BE2C (cell line): ENCODE data around the gene MAP3K7.

Experiments used
- DNase-seq: peaks from one replicate; pipeline ENCODE4 v3.0.0-alpha.2; 2020
- H3K27me3 ChIP-seq: fragments of 250-450 bp; sonication (Bioruptor Pico); 2 replicates; pipeline ENCODE4 v1.5.1; 2020; ENCODE audit warnings: mild to moderate bottlenecking
- H3K36me3 ChIP-seq: fragments of 250-450 bp; sonication (Bioruptor Pico); 2 replicates; pipeline ENCODE4 v1.5.1; 2020; ENCODE audit warnings: mild to moderate bottlenecking
- H3K4me1 ChIP-seq: fragments of 250-450 bp; sonication (Bioruptor Pico); 2 replicates; pipeline ENCODE4 v1.5.1; 2020
- H3K4me3 ChIP-seq: 2 replicates; pipeline ENCODE4 v1.5.1; 2011; ENCODE audit warnings: low read depth, low read length
- H3K9me3 ChIP-seq: fragments of 250-450 bp; sonication (Bioruptor Pico); 2 replicates; pipeline ENCODE4 v1.5.1; 2020
- CTCF ChIP-seq: IDR thresholded peaks from 2 replicates; pipeline ENCODE4 v1.5.1; 2012; ENCODE audit warnings: mild to moderate bottlenecking, low read depth, low read length

The MAP3K7 gene

DNA sequence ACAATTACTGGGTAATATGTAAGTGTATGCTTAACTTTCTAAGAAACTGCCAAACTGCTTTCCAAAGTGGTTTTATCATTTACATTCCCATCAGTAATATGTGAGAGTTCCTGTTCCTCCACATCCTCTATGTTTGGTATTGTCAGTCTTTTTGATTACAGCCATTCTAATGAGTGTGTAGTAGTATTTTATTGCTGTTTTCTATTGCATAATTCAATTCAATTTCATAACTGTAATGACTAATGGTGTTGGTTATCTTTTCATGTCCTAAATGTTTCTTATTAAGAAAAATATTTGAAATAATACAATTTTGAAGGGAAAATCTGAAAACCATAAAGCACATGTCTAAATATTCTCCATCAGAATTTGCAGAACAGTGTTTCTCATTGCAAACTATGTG lies 119.3 kb downstream of the MAP3K7 start:
- Histone ChIP-seq H3K27me3 (no peaks in the 10 kb centered on the region), H3K9me3 (no peaks in the 10 kb centered on the region), H3K4me3 (no peak overlapping the region), H3K4me1 (no peaks in the 10 kb centered on the region), H3K36me3 (no peaks in the 10 kb centered on the region)
- TF ChIP-seq CTCF = no peak
- no peak for DNase-seq

GRCh38 chr6:90466154-90466940 lies 120.5 kb downstream of the MAP3K7 start:
- no peaks in the 10 kb centered on the region for H3K4me1 ChIP-seq
- no peaks in the 10 kb centered on the region for H3K27me3 ChIP-seq
- no peak overlapping the region for H3K4me3 ChIP-seq
- H3K9me3 ChIP-seq = no peaks in the 10 kb centered on the region
- DNase-seq = no peak
- H3K36me3 ChIP-seq = no peaks in the 10 kb centered on the region
- TF ChIP-seq CTCF = no peak

GRCh38 chr6:90465686-90466085 lies 121.2 kb downstream of the MAP3K7 start:
- no peaks in the 10 kb centered on the region for H3K27me3 ChIP-seq
- DNase-seq = no peak
- H3K9me3 ChIP-seq = no peaks in the 10 kb centered on the region
- TF ChIP-seq CTCF = no peak
- no peaks in the 10 kb centered on the region for H3K4me1 ChIP-seq
- H3K36me3 ChIP-seq = no peaks in the 10 kb centered on the region
- H3K4me3 ChIP-seq = no peak overlapping the region

DNA sequence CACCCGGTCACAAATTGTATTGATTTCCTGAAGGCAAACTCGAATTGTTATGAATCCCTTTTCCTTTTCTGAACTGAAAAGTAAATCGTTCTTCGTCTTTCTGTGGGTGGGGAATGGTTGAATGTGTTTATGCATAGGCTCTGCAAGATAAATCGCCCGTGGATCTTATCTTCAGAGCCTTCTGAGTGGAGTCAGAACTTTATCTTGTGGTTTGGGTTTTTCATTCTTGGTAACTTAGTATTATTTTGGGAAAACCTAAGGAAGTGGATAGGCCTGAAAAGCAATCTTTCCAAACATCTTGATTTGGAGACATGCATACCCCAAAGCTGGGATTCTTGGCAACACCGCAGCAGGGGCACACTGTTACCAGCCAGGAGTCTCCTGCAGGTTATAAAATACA lies 122.4 kb downstream of the MAP3K7 start:
- no peaks in the 10 kb centered on the region for H3K36me3 ChIP-seq
- H3K27me3 ChIP-seq = no peaks in the 10 kb centered on the region
- no peak for DNase-seq
- no peak for TF ChIP-seq CTCF
- no peaks in the 10 kb centered on the region for H3K4me1 ChIP-seq
- no peak overlapping the region for H3K4me3 ChIP-seq
- no peaks in the 10 kb centered on the region for H3K9me3 ChIP-seq

DNA sequence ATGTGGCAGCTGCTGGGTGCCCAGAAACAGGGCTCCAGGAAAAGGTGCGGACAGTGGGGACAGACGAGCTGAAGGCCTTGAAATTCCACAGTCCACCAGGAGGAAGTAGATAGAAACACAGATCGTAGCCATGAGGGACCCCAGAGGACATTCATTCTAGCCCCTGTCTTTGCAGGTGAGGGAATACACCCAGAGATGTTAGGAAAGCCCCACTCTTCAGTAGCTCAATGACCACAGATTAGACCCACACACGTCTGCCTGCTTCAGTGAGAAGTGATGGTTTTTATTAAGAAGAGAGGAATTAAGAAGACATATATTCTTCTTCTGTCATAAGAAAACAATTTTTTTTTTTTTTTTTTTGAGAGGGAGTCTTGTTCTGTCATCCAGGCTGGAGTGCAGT lies 123.0 kb downstream of the MAP3K7 start:
- Histone ChIP-seq H3K4me3 (no peak overlapping the region), H3K4me1 (no peaks in the 10 kb centered on the region)

More for the DNA sequence above, 123.0 kb downstream of the MAP3K7 start:
- no peak for DNase-seq
- Histone ChIP-seq H3K36me3 (no peaks in the 10 kb centered on the region), H3K27me3 (no peaks in the 10 kb centered on the region), H3K9me3 (no peaks in the 10 kb centered on the region)
- TF ChIP-seq CTCF = no peak
